ENCODE data around the gene ERC2.
A peak's percentile ranks its signal among the peaks of the same experiment; 100 is the strongest.

DNA sequence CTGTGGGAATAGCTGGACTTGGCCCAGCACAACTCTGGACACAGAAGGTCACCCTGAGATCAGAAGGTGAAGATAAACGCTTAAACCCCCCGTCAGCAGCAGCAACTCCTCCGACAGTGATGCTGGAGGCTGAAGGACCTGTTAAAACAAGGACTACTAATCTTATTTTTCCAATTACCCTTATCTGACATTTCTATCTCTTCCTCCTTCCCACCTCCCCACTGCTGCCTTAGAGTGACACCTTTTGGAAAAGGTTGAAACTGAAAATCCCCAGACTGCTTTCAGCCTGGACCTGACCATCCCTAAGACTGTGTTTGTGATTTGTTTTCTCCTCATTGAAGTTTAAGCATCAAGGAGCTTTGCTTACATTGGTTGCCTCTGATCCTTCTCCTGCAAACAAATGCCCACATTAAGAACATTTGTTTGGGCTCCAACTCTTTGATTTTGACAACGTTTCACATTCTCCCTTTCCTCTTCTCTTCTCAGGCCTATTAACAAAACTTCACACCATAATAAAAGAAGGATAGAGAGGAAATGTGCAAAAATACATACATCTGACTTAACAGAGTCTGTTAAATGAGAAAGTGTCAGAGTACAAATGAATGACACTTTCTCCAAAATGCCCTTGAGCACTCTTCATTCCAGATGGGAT is 570.6 kb downstream of the ERC2 start:
- TF ChIP-seq, protein P1, sequence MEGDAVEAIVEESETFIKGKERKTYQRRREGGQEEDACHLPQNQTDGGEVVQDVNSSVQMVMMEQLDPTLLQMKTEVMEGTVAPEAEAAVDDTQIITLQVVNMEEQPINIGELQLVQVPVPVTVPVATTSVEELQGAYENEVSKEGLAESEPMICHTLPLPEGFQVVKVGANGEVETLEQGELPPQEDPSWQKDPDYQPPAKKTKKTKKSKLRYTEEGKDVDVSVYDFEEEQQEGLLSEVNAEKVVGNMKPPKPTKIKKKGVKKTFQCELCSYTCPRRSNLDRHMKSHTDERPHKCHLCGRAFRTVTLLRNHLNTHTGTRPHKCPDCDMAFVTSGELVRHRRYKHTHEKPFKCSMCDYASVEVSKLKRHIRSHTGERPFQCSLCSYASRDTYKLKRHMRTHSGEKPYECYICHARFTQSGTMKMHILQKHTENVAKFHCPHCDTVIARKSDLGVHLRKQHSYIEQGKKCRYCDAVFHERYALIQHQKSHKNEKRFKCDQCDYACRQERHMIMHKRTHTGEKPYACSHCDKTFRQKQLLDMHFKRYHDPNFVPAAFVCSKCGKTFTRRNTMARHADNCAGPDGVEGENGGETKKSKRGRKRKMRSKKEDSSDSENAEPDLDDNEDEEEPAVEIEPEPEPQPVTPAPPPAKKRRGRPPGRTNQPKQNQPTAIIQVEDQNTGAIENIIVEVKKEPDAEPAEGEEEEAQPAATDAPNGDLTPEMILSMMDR (conservative IDR thresholded peaks at IDR 0.05; ENCODE audit: low read depth, low read length): peak; percentile 87
- TF ChIP-seq EZH2phosphoT487 (IDR thresholded peaks at IDR 0.05; ENCODE audit: borderline replicate concordance, low read length) (no peak), EZH2 (IDR thresholded peaks at IDR 0.05; ENCODE audit: low read length, unreplicated experiment) (no peak)

Data from PC-3 (cell line).